Nephron progenitor cell (in vitro differentiated cells): ENCODE results near the gene PRCD.
A peak's percentile ranks its signal among the peaks of the same experiment; 100 is the strongest.

Experiments
- DNase-seq: peaks from one replicate; pipeline ENCODE4 v3.0.0; 2021
- H3K27ac Mint-ChIP-seq: 2 replicates; pipeline ENCODE4 v1.8.0; 2021; ENCODE audit warnings: mild to moderate bottlenecking, moderate library complexity, mixed read lengths
- H3K27me3 Mint-ChIP-seq: 2 replicates; pipeline ENCODE4 v1.8.0; 2021; ENCODE audit warnings: mild to moderate bottlenecking, low read depth, mixed read lengths; ENCODE audit not compliant: poor library complexity
- H3K36me3 Mint-ChIP-seq: 2 replicates; pipeline ENCODE4 v1.8.0; 2021; ENCODE audit warnings: low read depth, mixed read lengths
- H3K4me1 Mint-ChIP-seq: 2 replicates; pipeline ENCODE4 v1.8.0; 2021; ENCODE audit warnings: mixed read lengths
- H3K4me3 Mint-ChIP-seq: 2 replicates; pipeline ENCODE4 v1.8.0; 2021; ENCODE audit warnings: mild to moderate bottlenecking, moderate library complexity, mixed read lengths
- H3K9me3 Mint-ChIP-seq: 2 replicates; pipeline ENCODE4 v1.8.0; 2021; ENCODE audit warnings: mild to moderate bottlenecking, moderate library complexity, mixed read lengths
- CTCF ChIP-seq: fragments of 200-600 bp; sonication (generic); IDR thresholded peaks from 2 replicates; pipeline ENCODE4 v1.5.0; 2021; ENCODE audit warnings: antibody characterized with exemption

Gene PRCD

GRCh38 chr17:76543482-76543825, 3.6 kb downstream of the PRCD start:
- Mint-ChIP-seq H3K27ac (no peak overlapping the region), H3K27me3 (peaks cover 70% of the 10 kb centered on the region), H3K36me3 (no peaks in the 10 kb centered on the region), H3K4me3 (no peak overlapping the region), H3K9me3 (no peaks in the 10 kb centered on the region), H3K4me1 (peaks cover 59% of the 10 kb centered on the region)
- no peak for DNase-seq
- no peak for TF ChIP-seq CTCF

GRCh38 chr17:76543826-76544545, 4.1 kb downstream of the PRCD start:
- peaks cover 65% of the 10 kb centered on the region for H3K27me3 Mint-ChIP-seq
- DNase-seq, result peak; percentile 42
- no peaks in the 10 kb centered on the region for H3K9me3 Mint-ChIP-seq
- H3K27ac Mint-ChIP-seq, result no peak overlapping the region
- peaks cover 53% of the 10 kb centered on the region for H3K4me1 Mint-ChIP-seq
- no peak for TF ChIP-seq CTCF
- peak overlapping the region; percentile 37 for H3K4me3 Mint-ChIP-seq
- H3K36me3 Mint-ChIP-seq, result no peaks in the 10 kb centered on the region

- Mint-ChIP-seq H3K4me3 (no peak overlapping the region), H3K27ac (no peak overlapping the region), H3K4me1 (peaks cover 46% of the 10 kb centered on the region), H3K36me3 (no peaks in the 10 kb centered on the region), H3K9me3 (no peaks in the 10 kb centered on the region), H3K27me3 (peaks cover 57% of the 10 kb centered on the region)
- no peak for TF ChIP-seq CTCF
- no peak for DNase-seq
Measured at GRCh38 chr17:76544546-76545365, 4.9 kb downstream of the PRCD start.

GRCh38 chr17:76545918-76546555, 6.2 kb downstream of the PRCD start:
- Mint-ChIP-seq H3K27me3 (peaks cover 49% of the 10 kb centered on the region), H3K4me3 (no peak overlapping the region), H3K4me1 (peaks cover 42% of the 10 kb centered on the region), H3K36me3 (no peaks in the 10 kb centered on the region), H3K27ac (no peak overlapping the region), H3K9me3 (no peaks in the 10 kb centered on the region)
- TF ChIP-seq CTCF, result no peak
- DNase-seq, result no peak

- no peak overlapping the region for H3K4me3 Mint-ChIP-seq
- no peaks in the 10 kb centered on the region for H3K36me3 Mint-ChIP-seq
- no peak overlapping the region for H3K27ac Mint-ChIP-seq
- peaks cover 38% of the 10 kb centered on the region for H3K4me1 Mint-ChIP-seq
- TF ChIP-seq CTCF, result no peak
- no peaks in the 10 kb centered on the region for H3K9me3 Mint-ChIP-seq
- no peak for DNase-seq
- H3K27me3 Mint-ChIP-seq, result peaks cover 45% of the 10 kb centered on the region
Measured at GRCh38 chr17:76546556-76547182, 6.8 kb downstream of the PRCD start.
